ENCODE measurements around the gene CA12. TPM values are rescaled to one million over a fixed set of nuclear protein-coding genes. Genes with fewer than 3 reads are reported as not detected.
A peak's percentile ranks its signal among the peaks of the same experiment; 100 is the strongest.

CA12 gene
- total RNA-seq, 1 donor, result under 0.01 TPM

DNA sequence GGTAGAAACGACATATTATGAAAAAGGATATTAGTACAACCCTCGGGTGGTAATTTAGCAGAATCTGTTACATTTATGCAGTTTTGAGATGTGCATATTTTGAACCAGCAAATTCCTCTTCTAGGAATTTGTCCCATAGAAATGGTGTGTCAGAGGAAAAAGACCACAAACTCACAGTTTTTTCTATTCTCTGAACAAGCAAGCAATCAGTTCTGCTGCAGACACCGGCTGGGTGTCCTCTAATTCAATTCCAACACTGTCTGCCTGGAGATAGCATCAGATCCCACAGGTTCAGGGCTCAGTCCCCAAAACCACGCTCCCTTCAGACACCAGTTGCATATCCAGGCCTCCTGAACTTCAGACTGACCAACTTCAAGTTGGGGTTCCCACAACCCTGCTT is 67.8 kb downstream of the CA12 start:
- DNase-seq (ENCODE audit: low read depth in 2 of 3, low spot score in 2 of 3), result no peak

DNA sequence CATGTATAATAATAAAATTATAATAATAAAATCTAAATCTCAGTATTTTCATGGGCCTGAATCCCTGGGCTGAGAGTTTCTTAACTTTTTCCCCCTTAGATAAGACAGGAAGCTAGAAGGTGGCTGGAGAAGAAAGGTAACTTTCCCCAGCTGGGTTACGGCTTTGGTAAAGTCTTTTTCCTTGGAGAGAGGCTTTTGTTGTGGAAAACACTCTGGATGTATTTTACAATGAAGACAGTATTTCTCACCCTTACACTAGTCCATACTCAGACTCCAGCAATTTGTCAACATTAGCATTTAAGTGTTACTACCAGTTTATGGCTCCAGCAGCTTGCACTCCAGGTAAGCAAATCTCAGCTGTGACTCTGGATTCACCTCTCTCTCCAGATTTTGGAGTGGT is 69.4 kb downstream of the CA12 start:
- DNase-seq (ENCODE audit: low read depth in 2 of 3, low spot score in 2 of 3), result no peak

DNA sequence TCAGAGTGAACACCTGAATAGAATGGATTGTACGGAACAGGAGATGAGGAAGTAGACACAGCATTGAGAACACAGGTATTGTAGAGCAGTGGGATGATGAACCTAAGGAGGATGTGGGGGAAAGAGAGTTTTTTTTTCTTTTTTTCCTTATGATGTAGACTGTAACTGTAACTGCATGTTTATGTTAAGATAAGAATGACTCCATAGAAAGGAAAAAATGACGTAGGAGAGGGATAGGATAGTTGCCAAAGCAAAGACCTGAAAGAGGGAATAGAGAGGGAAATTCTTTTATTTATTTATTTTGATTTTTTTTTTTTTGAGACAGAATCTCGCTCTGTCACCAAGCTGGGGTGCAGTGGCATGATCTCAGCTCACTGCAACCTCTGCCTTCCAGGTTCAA is 71.0 kb downstream of the CA12 start:
- no peak for DNase-seq (ENCODE audit: low read depth in 2 of 3, low spot score in 2 of 3)

DNA sequence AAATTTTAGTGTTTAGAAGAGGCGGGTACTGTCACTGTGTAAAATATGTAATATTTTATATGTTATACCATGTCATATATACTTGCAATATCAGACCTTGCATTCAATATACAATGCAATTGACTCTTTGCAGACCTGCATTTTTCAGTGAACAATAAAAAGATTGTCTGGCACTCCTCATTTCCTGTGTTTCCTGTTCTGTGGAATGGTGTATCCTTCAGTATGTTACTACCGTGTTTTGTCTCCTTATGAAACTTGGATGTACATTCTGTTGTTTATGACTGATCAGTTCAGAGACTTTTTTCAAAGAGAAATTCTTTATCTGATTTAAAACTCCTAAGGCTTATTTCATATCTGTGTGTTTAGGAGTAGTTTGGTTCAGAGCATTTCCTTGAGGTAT is 72.7 kb downstream of the CA12 start:
- DNase-seq (ENCODE audit: low read depth in 2 of 3, low spot score in 2 of 3), result no peak

DNA sequence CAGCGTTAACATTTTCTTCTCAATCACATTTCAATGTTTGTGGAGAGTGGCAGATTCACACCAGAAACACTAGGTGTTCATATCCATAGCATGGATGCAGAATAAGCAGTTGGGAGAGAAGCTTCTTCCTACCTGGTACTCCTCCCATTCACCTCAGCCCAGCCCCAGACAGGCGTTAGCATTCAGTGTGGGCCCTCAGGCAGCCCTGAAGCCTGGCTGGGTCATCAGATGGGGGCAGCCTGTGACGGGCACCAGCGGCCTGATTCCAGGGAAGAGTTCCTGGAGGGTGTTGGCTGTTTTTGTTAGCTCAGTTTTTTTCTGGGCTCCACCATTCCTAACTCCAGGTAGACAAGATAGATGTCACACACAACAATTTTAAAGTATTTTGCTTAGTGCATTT is 73.2 kb downstream of the CA12 start:
- DNase-seq (ENCODE audit: low read depth in 2 of 3, low spot score in 2 of 3), result no peak

DNA sequence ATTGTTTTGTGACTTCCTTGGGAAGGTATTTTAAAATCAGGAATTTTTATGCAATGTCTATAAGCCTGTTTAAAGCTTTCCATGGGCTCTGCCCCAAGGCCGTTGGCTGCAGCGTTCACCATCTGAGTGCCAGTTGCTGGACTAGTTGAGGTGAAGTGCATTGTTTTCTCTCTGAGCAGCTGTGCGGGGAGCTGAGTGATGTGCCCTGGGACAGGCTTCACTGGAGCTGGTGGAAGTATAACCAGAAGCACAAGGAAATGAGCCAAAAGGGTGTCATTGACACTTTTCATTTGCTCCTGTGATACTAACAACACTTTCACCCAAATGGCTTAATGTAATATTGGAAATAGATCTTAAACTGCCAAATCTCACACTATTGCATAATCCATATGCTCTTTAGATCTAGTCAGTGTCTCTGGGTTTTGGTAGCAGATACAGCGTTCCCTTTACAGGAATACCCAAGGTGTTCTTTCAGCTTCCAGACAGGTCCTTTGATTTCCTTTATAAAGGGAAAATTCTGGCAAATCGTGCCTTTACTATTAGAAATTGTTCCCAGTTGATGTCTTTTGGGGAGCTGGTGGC is 75.1 kb downstream of the CA12 start:
- no peak for DNase-seq (ENCODE audit: low read depth in 2 of 3, low spot score in 2 of 3)

DNA sequence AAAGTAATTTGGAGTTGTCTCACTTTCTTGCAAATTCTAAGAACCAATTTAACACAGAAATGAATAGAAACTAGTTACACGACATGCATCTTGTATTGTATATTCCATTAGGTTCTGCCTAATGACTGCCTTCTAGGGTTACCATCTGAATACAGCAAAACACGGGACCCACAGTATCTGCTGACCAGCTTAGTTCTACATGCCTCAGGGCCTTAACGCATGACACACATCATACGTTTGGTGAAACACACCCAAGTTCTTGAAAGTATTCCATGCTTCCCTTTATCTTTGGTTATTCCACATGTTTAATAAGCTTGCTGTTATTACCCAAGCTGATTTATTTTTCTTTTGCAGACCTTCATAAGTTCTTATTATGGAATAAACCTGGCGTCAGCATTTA is 76.4 kb downstream of the CA12 start:
- DNase-seq (ENCODE audit: low read depth in 2 of 3, low spot score in 2 of 3), result no peak

DNA sequence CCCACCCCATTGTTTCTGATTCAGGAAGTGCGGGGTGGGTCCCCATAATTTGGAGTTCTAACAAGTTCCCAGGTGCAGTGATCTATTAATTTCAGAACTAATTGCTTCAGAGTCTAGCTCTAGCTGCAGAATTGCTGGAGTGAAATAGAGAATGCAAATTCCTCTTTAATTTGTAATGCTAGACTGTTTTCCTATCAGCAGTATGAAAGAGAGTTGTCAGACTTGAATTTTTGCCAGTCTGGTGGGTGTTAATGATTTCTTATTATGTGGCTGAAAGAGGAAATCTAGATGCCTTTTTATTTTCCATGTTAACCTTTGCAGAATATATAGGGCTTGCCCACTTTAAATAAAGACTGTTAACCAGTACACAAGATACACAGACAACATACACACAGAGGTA is 80.6 kb downstream of the CA12 start:
- no peak for DNase-seq (ENCODE audit: low read depth in 2 of 3, low spot score in 2 of 3)

DNA sequence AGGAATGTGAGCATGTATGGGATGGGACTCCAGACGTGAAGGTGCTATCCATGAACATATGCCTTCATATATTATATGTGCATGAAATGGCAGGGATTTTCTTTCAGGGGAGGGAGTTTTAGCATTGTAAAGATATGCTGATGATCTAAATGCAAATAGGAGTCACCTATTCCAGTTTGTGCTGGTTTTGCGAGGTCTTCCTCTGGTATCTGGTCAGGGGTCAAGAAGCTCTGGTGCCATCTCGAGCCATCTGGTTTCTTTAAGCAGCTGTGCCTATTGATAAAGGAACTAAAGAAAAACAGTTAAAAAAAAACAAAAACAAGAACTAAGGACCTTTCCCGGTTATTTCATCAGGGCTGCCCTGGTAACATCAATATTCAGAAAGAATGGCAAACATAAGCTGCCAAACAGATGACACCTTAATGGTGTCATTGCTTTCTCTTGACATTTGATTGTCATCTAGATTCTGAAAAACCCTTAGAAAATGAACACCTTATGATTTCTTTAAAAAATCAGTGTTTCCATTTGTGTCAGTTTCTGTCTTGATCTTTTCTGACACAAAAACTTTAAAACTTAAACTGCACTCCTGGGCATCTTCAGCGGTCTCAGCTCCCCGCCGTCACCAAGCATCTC is 81.6 kb downstream of the CA12 start:
- DNase-seq (ENCODE audit: low read depth in 2 of 3, low spot score in 2 of 3), result no peak

DNA sequence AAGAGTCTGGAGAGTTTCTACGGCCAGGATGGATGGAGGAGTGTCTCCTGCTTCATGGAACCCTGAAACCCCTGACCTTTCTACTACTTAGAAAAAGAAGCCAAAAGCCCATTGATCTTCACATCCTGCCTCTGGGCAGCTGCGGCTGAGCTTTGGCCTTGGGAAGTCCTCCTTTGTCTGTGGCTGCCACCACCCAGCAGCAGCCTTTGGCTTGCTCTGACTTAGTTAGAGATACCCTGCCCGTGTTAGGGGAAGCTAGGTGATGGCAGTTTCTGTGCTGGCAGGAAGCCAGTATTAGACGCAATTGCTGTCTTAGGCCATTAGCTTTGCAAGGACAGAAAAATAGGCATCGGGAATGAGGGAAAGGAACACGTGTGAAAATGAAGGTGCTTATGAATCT is 85.5 kb downstream of the CA12 start:
- DNase-seq (ENCODE audit: low read depth in 2 of 3, low spot score in 2 of 3), result no peak

DNA sequence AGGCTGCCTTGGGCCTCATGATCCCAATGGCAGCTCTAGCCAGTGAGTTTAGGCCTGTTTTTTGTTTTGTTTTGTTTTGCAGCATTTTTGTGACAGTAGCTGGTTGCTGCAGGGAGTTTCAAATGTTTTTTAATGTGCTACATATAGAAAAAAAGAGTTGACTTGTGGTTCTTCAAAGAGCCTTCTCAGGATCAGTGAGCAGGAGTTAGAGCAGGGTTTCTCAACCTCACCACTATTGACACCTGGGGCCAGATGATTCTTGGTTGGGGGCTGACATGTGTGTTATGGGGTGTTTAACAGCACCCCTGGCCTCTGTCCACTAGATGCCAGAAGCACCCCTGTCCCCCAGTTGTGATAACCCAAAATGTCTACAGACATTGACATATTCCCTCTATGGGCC is 86.3 kb downstream of the CA12 start:
- DNase-seq (ENCODE audit: low read depth in 2 of 3, low spot score in 2 of 3), result no peak

DNA sequence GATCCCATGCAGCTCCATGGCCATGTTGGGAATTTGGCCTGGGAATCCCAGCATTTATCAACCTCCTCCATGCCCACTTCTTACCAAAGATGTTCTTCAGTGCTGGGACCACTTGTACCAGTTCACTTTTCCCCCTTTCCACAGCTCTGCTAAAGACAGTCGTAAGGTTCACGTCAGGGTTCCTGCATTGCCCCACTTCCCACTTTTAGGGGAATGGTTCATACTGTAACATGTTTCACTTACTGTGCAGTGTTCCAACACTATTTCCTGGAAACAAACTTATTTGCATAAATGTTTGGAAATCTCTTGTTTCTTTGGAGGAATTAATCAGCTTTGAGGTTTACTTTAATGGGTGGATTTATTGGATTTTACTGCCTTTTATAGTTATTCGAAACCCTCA is 87.3 kb downstream of the CA12 start:
- no peak for DNase-seq (ENCODE audit: low read depth in 2 of 3, low spot score in 2 of 3)

DNA sequence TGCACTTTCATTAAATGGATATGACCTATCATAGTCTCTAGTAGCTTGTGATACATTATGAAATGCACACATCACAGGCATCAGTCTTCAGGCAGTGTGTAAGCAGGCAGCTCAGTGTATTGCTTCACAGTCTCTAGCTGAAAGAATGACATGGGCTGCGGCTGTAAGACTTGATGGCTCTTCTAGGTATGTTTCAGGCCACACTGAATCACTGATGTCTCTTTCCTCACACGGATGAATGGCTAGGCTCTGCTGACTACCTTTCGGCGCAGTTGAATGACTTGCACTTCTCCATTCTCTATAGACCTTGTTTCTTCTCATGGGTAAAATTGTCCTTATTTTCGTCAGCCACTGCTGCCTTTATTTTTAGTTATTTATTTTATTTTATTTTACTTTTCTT is 88.9 kb downstream of the CA12 start:
- DNase-seq (ENCODE audit: low read depth in 2 of 3, low spot score in 2 of 3), result no peak

DNA sequence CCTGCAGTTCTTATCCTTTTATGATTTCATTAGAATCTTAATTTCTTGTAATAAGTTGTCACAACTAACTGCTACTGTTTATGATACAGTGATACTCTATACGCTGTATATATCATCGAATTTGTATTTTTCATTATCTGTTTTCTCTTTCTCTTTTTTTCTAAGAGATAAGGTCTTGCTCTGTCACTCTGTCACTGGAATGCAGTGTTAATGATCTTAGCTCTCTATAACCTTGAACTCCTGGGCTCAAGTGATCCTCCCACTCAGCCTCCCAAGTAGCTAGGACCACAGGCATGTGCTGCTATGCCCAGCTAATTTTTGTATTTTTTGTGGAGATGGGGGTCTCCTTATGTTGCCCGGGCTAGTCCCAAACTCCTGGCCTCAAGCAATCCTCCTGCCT is 89.4 kb downstream of the CA12 start:
- no peak for DNase-seq (ENCODE audit: low read depth in 2 of 3, low spot score in 2 of 3)

DNA sequence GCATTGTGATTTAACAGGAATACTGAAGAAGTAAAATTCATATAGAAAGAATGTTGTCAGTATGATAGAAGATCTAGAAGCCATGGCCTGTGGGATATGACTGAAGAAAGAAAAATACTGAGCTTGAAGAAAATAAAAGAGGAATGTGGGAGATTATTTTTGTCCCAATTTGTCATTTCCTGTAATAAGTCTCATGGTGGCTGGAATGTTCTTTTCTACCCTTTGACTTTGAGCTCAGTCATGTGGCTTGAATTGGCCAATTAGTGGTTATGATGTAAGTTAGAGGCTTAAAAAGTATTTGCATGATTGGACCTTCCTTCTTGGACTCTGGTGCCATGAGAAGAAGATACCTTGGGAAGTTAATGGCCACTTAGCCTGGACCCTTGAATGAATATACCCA is 90.1 kb downstream of the CA12 start:
- no peak for DNase-seq (ENCODE audit: low read depth in 2 of 3, low spot score in 2 of 3)

DNA sequence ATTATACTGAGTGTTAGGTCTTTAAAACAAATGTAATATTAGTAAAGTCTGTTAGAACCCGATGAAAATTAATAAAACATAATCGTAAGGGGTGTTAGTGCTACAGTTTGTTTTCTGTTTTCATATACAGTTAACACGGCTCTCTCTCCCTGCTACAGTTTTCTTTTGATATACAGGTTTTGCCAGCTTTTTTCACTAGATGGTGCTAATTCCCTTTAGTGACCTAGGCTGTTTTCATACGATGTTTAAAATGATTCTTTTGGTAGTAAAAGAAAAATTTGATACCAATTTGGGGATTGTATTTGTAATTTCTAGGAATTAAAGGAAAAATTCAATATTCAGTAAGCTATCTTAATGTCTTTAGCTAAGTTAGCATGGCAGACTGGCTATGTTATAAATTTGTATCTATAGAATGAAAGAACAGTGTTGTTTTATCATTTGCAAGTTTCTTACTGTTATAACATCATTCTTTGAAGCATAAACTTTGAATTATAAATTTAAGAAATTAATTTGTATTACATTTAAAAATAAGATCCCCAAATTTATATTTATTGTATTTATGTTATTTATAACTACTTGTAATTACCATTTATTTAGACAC is 92.8 kb downstream of the CA12 start:
- DNase-seq (ENCODE audit: low read depth in 2 of 3, low spot score in 2 of 3), result peak in 2 of 3 donors; percentile 51 to 82

DNA sequence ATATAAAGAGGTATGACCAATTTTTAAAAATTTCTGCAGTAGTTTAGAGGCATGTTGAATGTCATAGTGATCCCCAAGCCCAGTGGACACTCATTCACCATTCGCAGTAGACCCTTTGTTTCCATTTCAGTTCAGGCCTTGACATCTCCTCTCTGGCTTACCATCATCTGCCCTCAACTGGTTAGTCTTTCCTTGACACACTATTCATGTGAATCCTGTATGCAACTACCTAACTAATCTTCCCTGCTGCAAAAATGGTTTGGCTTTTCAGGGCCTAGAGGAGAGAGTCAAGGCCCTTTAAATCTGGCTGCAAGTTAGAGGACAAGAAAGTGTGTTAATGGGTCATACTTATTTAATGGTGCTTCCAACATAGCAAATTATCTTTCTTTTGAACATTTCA is 93.3 kb downstream of the CA12 start:
- DNase-seq (ENCODE audit: low read depth in 2 of 3, low spot score in 2 of 3), result no peak

DNA sequence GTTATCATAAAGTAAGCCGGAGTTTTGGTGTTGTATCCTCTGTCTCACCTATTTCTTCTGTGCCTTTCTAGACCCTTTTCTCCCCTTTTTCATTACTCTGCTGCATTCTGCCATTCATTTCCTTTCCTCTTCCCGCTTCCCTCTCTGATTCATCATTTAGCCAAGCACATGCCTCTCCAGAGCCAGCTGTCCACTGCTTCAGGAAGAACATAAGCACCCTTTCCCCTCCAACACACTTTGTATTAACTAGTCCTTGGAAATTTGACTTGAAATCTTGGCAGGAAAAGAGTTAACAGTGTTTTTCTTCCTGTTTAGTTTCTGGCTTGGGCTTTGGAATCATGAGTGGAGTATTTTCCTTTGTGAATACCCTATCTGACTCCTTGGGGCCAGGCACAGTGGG is 94.5 kb downstream of the CA12 start:
- no peak for DNase-seq (ENCODE audit: low read depth in 2 of 3, low spot score in 2 of 3)

DNA sequence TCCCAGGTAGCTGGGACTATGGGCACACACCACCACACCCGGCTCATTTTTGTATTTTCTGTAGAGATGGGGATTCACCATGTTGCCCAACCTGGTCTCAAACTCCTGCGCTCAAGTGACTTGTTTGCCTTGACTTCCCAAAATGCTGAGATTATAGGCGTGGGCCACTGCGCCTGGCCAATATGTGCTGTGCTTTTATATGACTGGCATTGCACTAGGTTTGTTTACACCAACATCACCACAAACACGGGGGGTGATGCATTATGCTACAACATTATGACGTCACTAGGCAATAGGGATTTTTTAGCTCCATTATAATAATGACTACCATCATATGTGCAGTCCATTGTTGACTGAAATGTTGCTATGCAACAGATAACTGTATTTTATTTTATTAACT is 97.3 kb downstream of the CA12 start:
- DNase-seq (ENCODE audit: low read depth in 2 of 3, low spot score in 2 of 3), result no peak

DNA sequence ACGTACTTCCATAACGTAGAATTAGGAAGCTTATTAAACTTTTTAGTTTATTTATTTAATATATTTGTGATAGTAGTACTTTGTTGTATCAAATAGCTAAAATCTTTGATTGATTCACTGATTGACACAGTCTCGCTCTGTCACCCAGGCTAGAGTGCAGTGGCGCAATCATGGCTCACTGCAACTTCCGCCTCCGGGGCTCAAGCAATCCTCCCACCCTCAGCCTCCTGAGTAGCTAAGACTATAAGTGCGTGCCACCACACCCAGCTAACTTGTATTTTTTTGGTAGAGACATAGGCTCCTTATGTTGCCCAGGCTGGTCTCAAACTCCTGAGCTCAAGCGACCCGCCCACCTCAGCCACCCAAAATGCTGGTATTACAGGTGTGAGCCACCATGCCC is 98.5 kb downstream of the CA12 start:
- DNase-seq (ENCODE audit: low read depth in 2 of 3, low spot score in 2 of 3), result no peak

DNA sequence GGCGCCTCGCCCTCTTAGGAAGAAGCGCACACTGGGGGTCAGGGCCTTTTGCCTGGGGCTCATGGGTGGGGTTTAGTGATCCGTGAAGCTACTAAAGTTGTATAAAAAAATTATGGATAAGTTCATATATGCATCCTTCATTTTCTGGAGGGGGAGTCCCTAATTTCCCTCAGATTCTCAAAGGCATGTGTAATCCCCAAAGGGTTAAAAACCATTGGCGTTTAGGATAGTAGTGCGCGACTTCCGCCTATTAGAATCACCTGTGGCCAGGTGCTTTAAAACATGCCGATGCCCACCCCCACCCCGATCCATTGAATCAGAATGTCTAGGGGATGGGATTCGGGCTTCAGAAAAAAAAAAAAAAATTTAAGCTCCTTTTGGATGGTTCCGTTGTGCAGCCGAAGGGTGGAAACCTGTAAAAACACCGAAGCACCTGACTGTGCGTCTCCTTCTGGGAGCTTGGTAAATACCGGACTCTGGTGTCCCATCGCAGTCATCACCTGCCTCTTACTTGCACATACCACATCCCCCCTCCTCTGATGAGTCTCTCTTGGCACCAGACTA is 103.7 kb downstream of the CA12 start:
- DNase-seq (ENCODE audit: low read depth in 2 of 3, low spot score in 2 of 3), result peak in 2 of 3 donors; percentile 14 to 15
